ENCODE measurements around the gene THBS3. TPM values are rescaled to one million over a fixed set of nuclear protein-coding genes. Genes with fewer than 3 reads are reported as not detected.
A peak's percentile ranks its signal among the peaks of the same experiment; 100 is the strongest.

Gene THBS3
- total RNA-seq, 1 experiment from 2014 or later: 6.2 TPM

DNA sequence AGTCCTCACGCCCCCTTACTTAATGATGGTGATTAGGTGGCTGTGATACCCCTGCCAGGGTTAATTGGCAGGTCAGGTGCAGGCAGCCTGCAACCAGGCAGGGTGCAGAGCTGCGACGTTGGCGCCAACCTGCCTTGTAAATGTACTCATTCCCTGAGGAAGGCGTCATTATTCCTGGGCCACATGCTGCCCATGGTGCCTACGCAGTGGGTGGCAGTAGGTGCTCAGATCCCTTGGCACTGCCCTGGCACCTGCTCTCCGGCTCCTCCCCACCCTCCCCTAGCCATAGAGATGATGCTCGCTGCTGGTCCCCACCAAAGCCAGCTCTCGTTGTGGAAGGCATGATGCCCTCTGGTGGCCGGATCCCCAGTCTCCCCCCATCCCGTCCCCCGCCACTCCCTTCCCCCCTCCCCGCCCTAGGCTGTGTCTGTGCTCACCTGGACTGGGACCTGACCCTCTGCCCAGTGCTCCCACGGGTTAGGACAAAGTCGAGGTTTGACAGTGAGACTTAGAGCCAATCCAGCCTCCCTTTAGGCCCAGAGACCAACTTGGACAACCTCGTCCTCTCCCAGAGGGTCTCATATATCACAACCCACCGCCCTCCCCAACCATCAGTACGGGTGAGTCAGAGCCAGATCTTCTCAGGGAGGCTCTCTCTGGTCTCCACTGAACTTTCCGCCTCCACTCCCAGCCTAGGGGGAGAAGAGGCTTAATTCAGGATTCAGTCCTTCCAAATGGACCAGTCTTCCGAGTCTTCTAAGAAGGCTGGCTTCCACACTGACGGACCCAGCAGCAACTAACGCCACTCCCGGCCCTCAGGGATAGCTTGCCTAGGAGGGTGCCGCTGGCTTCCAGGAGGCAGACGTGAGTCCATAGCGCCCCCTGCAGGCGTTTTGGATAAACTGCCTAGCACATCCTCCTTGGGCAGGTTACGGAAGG is 40.3 kb downstream of the THBS3 start:
- H3K4me3 ChIP-seq (ENCODE audit: low read depth, low read length): peak overlapping the region; percentile 23
- H3K4me3 Mint-ChIP-seq (ENCODE audit: unreplicated experiment): peak overlapping the region; percentile 66
- no peaks in the 10 kb centered on the region for H3K4me1 Mint-ChIP-seq (ENCODE audit: low read depth, unreplicated experiment)

DNA sequence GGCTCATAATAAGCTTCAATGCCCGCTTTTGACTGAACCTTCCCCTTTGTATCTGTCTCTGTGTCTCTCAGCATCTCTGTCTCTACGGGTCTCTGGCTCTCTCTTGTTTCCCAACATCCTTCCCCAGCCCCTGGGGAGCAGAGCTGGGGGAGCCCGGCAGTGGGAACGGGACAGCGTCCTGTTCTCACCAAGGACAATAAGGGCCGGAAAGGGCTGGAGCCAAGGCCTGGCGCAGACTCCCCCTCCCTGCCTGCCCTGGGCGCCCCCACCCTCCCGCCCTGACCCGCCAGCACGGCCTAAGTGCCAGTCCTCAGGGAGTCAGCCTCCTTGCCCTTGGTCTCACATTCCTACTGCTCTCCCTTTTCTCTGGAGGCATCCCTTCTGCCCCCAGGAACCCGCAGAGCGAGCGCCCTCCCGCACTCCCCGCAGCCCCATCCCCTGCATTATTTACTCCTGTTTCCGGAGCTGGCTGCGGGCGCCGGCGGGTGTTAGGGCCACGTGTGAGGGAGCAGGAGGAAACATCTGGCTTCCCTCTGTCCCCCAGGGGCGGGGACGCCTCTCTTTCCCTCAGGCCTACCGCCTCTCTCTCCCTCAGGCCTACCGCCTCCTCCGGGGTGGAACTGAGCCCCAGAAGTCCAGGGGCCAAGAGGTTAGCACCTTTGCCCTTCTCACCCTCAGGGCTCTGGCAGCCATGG is 41.1 kb downstream of the THBS3 start:
- no peak overlapping the region for H3K4me3 ChIP-seq (ENCODE audit: low read depth, low read length)
- Mint-ChIP-seq H3K9me3 (ENCODE audit: unreplicated experiment) (no peaks in the 10 kb centered on the region), H3K4me3 (ENCODE audit: unreplicated experiment) (no peak overlapping the region), H3K27me3 (ENCODE audit: insufficient read depth, unreplicated experiment) (no peaks in the 10 kb centered on the region), H3K36me3 (ENCODE audit: insufficient read depth, unreplicated experiment) (peaks cover 12% of the 10 kb centered on the region), H3K4me1 (ENCODE audit: low read depth, unreplicated experiment) (no peaks in the 10 kb centered on the region), H3K27ac (ENCODE audit: unreplicated experiment) (no peak overlapping the region)
- no peaks in the 10 kb centered on the region for H3K27me3 ChIP-seq (replicated peaks; ENCODE audit: control insufficient read depth, insufficient read depth, low read length)
- CTCF ChIA-PET: interaction anchor here (0.5 to 3.2 kb wide), 24 partner anchors 11 to 106 kb away, joined by 3 to 147 read pairs (median 6); partner anchors contain the start of gene EFNA1
- DNase-seq: no peak
- no TSS peak for BruUV-seq (replicated peaks)
- POLR2A ChIA-PET: interaction anchor here (0.5 to 1.5 kb wide), 3 partner anchors 41 to 75 kb away, joined by 3 to 6 read pairs (median 3); no protein-coding TSS in a partner anchor
- intact Hi-C loops (cut with micrococcal nuclease; ENCODE audit: unreplicated experiment): loop anchor here (1.0 to 2.0 kb wide), 3 partner anchors 32 to 72 kb away; partner anchors contain the start of gene SLC50A1
- H3K9me3 ChIP-seq: no peaks in the 10 kb centered on the region
- peaks cover 4% of the 10 kb centered on the region; the same call in 1 of the 2 replicates for H3K4me1 ChIP-seq
- H3K36me3 ChIP-seq (ENCODE audit: control insufficient read depth, insufficient read depth, low read length): no peaks in the 10 kb centered on the region
- TF ChIP-seq, protein P1, sequence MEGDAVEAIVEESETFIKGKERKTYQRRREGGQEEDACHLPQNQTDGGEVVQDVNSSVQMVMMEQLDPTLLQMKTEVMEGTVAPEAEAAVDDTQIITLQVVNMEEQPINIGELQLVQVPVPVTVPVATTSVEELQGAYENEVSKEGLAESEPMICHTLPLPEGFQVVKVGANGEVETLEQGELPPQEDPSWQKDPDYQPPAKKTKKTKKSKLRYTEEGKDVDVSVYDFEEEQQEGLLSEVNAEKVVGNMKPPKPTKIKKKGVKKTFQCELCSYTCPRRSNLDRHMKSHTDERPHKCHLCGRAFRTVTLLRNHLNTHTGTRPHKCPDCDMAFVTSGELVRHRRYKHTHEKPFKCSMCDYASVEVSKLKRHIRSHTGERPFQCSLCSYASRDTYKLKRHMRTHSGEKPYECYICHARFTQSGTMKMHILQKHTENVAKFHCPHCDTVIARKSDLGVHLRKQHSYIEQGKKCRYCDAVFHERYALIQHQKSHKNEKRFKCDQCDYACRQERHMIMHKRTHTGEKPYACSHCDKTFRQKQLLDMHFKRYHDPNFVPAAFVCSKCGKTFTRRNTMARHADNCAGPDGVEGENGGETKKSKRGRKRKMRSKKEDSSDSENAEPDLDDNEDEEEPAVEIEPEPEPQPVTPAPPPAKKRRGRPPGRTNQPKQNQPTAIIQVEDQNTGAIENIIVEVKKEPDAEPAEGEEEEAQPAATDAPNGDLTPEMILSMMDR (IDR thresholded peaks at IDR 0.05; ENCODE audit: insufficient read depth in 1 of 2, low read depth in 1 of 2, low read length in 1 of 2, severe bottlenecking in 1 of 2, unreplicated experiment in 1 of 2): no peak

More for the DNA sequence above, 40.3 kb downstream of the THBS3 start:
- BruUV-seq (replicated peaks): no TSS peak
- ChIA-PET POLR2A (interaction anchor here (1.2 to 1.5 kb wide), 2 partner anchors 42 to 76 kb away, joined by 3 to 6 read pairs; no protein-coding TSS in a partner anchor), CTCF (interaction anchor here (0.5 to 3.2 kb wide), 27 partner anchors 10 to 135 kb away, joined by 3 to 147 read pairs (median 5); partner anchors contain the start of gene EFNA1)
- Mint-ChIP-seq H3K9me3 (ENCODE audit: unreplicated experiment) (no peaks in the 10 kb centered on the region), H3K36me3 (ENCODE audit: insufficient read depth, unreplicated experiment) (peaks cover 17% of the 10 kb centered on the region), H3K27me3 (ENCODE audit: insufficient read depth, unreplicated experiment) (no peaks in the 10 kb centered on the region), H3K27ac (ENCODE audit: unreplicated experiment) (peak overlapping the region; percentile 24)
- Histone ChIP-seq H3K9me3 (no peaks in the 10 kb centered on the region), H3K36me3 (ENCODE audit: control insufficient read depth, insufficient read depth, low read length) (no peaks in the 10 kb centered on the region), H3K4me1 (peaks cover 10% of the 10 kb centered on the region; the same call in 1 of the 2 replicates), H3K27me3 (replicated peaks; ENCODE audit: control insufficient read depth, insufficient read depth, low read length) (no peaks in the 10 kb centered on the region)
- TF ChIP-seq, protein P1 (IDR thresholded peaks at IDR 0.05; ENCODE audit: insufficient read depth in 1 of 2, low read depth in 1 of 2, low read length in 1 of 2, severe bottlenecking in 1 of 2, unreplicated experiment in 1 of 2): peak; percentile 79 to 93
- intact Hi-C loops (cut with micrococcal nuclease; ENCODE audit: unreplicated experiment): loop anchor here (1.0 to 2.0 kb wide), 3 partner anchors 33 to 73 kb away; partner anchors contain the start of gene SLC50A1
- peak; percentile 86 to 89 for DNase-seq

Measured in Caco-2 (cell line).